LNCaP clone FGC (cell line): ENCODE results near the gene AQP12B.

Experiments used
- DNase-seq: peaks from one replicate; pipeline ENCODE4 v3.0.0-alpha.2; 2011; ENCODE audit warnings: low read depth
- H3K4me3 ChIP-seq: 2 replicates; pipeline ENCODE4 v1.5.1; 2011; ENCODE audit warnings: mild to moderate bottlenecking, low read depth, low read length, control low read depth
- TF ChIP-seq, protein P1 (sequence below): IDR thresholded peaks from 2 replicates; pipeline ENCODE4 v1.5.1; 2012; ENCODE audit warnings: mild to moderate bottlenecking; ENCODE audit not compliant: control insufficient read depth, insufficient read depth; ENCODE audit errors: extremely low read depth

Gene AQP12B

DNA sequence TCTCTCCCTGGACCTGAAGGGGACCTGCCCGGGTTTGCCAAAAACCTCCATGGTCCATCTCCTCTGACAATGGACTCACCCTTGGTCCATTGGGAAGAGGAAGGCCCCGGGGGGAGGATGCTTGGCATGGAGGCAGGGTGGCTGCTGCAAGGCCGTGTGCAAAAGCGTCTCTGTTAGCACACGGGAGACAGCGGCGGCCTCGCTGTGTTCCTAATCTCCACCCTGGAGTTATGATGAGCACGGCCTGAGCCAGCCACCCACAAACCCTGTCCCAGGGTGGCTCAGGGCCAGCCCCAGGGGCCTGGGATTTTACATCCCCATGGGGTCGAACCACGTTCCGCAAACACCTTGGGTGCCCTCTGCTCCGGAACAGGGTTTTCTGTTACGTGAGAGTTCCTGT lies 44.8 kb upstream of the AQP12B start:
- no peak for DNase-seq
- TF ChIP-seq, protein P1, sequence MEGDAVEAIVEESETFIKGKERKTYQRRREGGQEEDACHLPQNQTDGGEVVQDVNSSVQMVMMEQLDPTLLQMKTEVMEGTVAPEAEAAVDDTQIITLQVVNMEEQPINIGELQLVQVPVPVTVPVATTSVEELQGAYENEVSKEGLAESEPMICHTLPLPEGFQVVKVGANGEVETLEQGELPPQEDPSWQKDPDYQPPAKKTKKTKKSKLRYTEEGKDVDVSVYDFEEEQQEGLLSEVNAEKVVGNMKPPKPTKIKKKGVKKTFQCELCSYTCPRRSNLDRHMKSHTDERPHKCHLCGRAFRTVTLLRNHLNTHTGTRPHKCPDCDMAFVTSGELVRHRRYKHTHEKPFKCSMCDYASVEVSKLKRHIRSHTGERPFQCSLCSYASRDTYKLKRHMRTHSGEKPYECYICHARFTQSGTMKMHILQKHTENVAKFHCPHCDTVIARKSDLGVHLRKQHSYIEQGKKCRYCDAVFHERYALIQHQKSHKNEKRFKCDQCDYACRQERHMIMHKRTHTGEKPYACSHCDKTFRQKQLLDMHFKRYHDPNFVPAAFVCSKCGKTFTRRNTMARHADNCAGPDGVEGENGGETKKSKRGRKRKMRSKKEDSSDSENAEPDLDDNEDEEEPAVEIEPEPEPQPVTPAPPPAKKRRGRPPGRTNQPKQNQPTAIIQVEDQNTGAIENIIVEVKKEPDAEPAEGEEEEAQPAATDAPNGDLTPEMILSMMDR = no peak
- H3K4me3 ChIP-seq = no peak overlapping the region

DNA sequence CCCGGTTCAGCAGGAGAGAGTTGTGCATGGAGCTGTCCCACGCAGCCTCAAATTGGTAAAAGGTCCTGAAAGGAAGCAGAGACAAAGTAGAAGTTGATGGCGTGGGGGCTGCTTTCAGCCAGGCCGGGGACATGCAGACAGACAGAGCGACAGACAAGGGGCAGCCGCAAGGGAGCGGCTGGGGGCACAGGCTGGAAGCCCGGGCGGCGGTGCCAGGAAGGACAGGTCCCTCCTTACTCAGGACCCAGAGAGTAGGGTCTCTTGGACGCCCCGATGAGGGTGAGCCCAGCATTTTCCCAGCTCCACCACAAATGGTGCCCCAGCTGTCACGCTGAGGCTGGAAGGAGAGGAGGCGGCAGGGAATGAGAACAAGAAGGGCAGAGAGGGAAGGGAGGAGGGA lies 44.2 kb upstream of the AQP12B start:
- DNase-seq = no peak
- H3K4me3 ChIP-seq = no peak overlapping the region
- TF ChIP-seq, protein P1 = no peak

DNA sequence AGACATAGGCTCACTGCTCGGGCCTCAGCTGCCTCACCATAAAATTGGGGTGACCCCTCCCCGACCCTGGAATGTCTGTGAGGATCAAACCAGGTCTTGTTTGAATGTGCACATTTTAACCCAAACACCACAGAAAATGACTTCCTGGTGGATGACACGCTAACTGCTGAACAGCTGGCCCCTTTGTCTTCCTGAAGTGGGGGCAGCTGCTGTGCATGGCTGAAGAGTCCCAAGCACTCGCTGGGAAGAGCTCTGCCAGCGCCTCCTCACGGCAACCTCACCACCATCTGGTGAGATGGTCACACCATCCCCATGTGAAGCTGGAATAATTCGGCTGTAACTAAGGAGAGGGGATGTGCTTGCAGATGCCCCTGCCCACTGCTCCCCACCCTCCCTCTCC lies 43.0 kb upstream of the AQP12B start:
- no peak overlapping the region for H3K4me3 ChIP-seq
- TF ChIP-seq, protein P1 = no peak
- DNase-seq = no peak

DNA sequence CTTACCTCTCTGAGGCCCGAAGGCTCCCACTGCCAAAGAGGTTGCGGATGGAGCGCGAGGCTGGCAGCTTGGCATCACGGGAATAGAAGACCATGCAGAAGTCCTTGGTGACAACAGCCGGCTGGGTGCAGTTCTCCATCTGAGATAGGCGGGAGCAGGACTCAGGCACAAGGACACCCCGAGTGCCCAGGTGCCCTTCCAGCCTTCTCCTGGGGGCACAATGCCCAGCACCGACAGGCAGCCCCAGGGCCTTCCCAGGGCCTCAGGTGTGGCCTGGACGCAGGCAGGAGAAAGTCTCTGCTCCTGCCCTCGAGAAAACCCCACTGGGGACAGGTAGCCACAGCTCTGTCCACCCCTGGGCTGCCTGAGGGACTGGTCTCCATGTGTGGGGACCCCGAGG lies 42.6 kb upstream of the AQP12B start:
- DNase-seq = no peak
- no peak overlapping the region for H3K4me3 ChIP-seq
- TF ChIP-seq, protein P1 = no peak

DNA sequence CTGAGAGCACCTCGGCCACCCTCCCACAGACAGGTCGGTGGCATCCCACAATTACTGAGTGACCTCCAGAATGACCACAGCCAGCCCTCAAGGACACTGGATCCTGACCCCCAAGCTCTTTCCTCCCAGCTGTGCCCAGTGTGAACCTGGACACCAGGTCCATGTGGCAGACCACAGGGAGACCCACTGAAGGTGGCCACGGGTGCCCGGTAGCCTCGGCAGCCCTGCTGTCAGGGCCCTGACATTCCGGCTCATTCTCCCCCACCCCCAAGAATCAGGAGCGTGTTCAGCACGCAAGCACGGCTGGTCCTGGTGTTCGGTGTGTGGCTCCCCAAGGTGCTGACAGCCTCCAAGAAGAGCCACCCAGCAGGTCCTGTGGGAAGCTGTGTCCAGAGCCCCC lies 41.7 kb upstream of the AQP12B start:
- no peak for DNase-seq
- H3K4me3 ChIP-seq = no peak overlapping the region
- TF ChIP-seq, protein P1 = no peak

DNA sequence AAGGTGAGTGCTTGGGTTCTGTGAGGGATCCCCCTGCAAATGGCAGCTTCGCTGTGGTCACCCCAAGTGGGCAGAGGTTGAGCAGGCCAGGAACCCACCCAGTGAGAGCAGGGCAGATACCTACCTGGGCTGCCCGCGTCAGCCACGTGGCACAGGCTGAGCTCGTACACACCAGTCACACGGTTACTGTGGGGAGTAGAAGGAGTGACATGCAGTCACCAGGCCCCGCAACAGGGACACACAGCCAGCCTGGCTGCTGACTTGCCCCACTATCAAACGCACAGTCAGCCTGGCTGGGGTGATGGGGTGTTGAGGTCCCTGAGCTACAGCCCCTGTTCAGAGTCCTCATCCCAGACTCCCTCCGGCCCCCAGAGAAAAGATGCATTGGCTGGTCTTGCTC lies 41.2 kb upstream of the AQP12B start:
- H3K4me3 ChIP-seq = no peak overlapping the region
- TF ChIP-seq, protein P1 = no peak
- no peak for DNase-seq

DNA sequence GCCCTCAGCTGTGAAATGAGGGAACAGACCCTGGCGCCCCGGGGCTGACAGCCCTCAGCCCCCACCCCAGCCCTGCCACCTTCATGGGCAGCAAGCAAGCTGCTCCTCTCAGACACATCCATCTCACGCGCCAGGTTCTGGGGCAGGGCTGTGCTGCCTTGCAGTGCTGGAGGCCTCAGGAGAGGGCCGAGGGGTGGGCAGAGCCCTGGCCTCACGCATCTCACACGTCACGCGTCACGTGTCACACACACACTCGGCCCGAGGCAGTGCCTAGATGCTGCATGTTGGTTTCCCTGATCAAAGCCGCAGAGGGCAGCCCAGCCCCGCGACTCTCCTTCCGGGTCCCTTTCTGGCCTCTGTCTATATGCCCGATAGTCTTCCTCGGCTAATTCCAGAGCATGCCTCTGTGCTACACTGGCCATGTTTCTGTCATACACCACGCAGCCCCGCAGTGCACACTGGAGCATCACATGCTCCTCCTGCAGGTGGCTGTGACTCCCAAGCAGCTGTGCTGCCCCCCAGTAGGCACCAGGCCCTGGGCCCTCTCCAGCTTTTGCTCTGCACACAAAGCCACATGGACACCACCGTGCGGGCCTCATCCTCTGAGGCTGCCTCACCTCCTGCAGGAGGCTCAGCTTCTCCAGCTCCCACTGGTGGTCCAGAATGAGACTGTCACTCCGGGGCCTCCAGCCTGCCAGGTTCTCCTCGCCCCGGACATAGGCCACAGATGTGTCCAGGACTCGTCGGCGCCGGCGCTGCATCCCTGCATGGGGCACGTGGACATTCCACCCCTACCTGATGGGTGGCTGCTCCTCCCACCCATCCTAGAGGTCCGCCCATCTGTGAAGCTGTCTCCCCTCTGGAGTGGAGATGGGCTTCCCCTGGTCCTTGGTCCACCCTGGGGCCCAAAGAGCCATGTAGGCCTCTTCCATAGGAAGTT lies 40.4 kb upstream of the AQP12B start:
- TF ChIP-seq, protein P1 = no peak
- H3K4me3 ChIP-seq = no peak overlapping the region
- DNase-seq = no peak
